HepG2 (cell line): ENCODE data around the gene PPP2R5B. TPM values are rescaled to one million over a fixed set of nuclear protein-coding genes. Genes with fewer than 3 reads are reported as not detected.

ENCODE experiments used
- ATAC-seq: fragments of 200-7000 bp; cut with Tn5 transposase; 3 replicates; pipeline ENCODE4 v1.9.1; 2020; ENCODE audit warnings: mild to moderate bottlenecking, moderate library complexity
- BruUV-seq: library from RNA; stranded (reverse); fragments of 400-500 nt; replicated peaks from 2 replicates; lab custom pipeline; 2021; lab: Mats Ljungman, UMichigan
- CTCF ChIA-PET: fragments of 300-600 bp; formaldehyde crosslinking; extraction: SDS; loops from one replicate; lab custom pipeline; 2021; ENCODE audit warnings: low total read pairs, inconsistent platforms, low intra/inter-chr PET ratio; lab: Yijun Ruan, JAX
- POLR2A ChIA-PET: fragments of 350-600 bp; sonication (Branson Sonifier 250); formaldehyde crosslinking; loops from one replicate; lab custom pipeline; 2020; ENCODE audit warnings: antibody characterized with exemption, inconsistent platforms; lab: Yijun Ruan, JAX
- DNase-seq: peaks from one replicate; pipeline ENCODE4 v3.0.0-alpha.2; 2015; ENCODE audit warnings: low spot score
- FAIRE-seq: peaks from 3 replicates; lab custom pipeline; 2011; peaks lifted over from hg19 to GRCh38; lab: Jason Lieb, UNC
- H2AFZ ChIP-seq: one replicate; pipeline ENCODE4 v1.6.1; 2011; ENCODE audit warnings: low read length, inconsistent platforms
- H3K27ac ChIP-seq: fragments of 300-600 bp; 3 replicates; pipeline ENCODE4 v1.8.0; 2011; ENCODE audit warnings: mixed run types, mild to moderate bottlenecking, mixed read lengths, low read length, inconsistent platforms; ENCODE audit not compliant: insufficient read depth; ENCODE audit errors: extremely low read length
- H3K27me3 ChIP-seq, 2 experiments: fragments of 200-600 bp in 1 of 2; 2 replicates in 1 of 2; 3 replicates in 1 of 2; pipeline versions ENCODE4 v1.6.0 to v1.8.0; 2011; ENCODE audit warnings: low read length in 2 of 2, mild to moderate bottlenecking in 2 of 2, moderate library complexity in 2 of 2, inconsistent platforms in 1 of 2; ENCODE audit not compliant: insufficient read depth in 2 of 2, control insufficient read depth in 1 of 2
- H3K36me3 ChIP-seq, 2 experiments: fragments of 200-600 bp in 1 of 2; replicated peaks in 1 of 2; 2 replicates in 1 of 2; 3 replicates in 1 of 2; pipeline versions ENCODE4 v1.5.1 to v1.8.0; 2011; ENCODE audit warnings: low read length in 2 of 2, inconsistent platforms in 1 of 2; ENCODE audit not compliant: insufficient read depth in 2 of 2, control insufficient read depth in 1 of 2
- H3K4me1 ChIP-seq: 2 replicates; pipeline ENCODE4 v1.5.1; 2012; ENCODE audit warnings: low read length, inconsistent platforms; ENCODE audit not compliant: insufficient read depth
- H3K4me2 ChIP-seq: 2 replicates; pipeline ENCODE4 v1.6.0; 2011; ENCODE audit warnings: low read depth, low read length, inconsistent platforms
- H3K4me3 ChIP-seq, 3 experiments: fragments of 200-600 bp in 1 of 3; sonication (generic), shearing (Covaris generic) in 1 of 3; replicated peaks in 1 of 3; 2 replicates each; pipeline ENCODE4 v1.5.1; 2011 to 2016; ENCODE audit warnings: low read length in 3 of 3, inconsistent platforms in 2 of 3, low read depth in 2 of 3, mild to moderate bottlenecking in 2 of 3, control low read depth in 1 of 3, mixed read lengths in 1 of 3; ENCODE audit not compliant: insufficient read depth in 1 of 3
- H3K79me2 ChIP-seq: one replicate; pipeline ENCODE4 v1.6.1; 2011; ENCODE audit warnings: low read length, inconsistent platforms; ENCODE audit not compliant: insufficient read depth
- H3K9ac ChIP-seq: 2 replicates; pipeline ENCODE4 v1.6.0; 2011; ENCODE audit warnings: mild to moderate bottlenecking, low read depth, low read length, inconsistent platforms; ENCODE audit not compliant: insufficient read depth
- H3K9me3 ChIP-seq: 2 replicates; pipeline ENCODE4 v1.5.1; 2012; ENCODE audit warnings: mild to moderate bottlenecking, low read length
- H4K20me1 ChIP-seq: 2 replicates; pipeline ENCODE4 v1.6.0; 2011; ENCODE audit warnings: inconsistent platforms, mild to moderate bottlenecking, low read length, moderate library complexity; ENCODE audit not compliant: insufficient read depth
- BCLAF1 ChIP-seq: fragments of 450-650 bp; IDR thresholded peaks from 2 replicates; pipeline ENCODE4 v1.6.1; 2017; ENCODE audit warnings: mild to moderate bottlenecking
- ELF3 ChIP-seq: IDR thresholded peaks from 2 replicates; pipeline ENCODE4 v1.6.1; 2016; ENCODE audit warnings: missing genetic modification reagents, missing compliant biosample characterization
- HNF1B ChIP-seq: sonication (generic); formaldehyde crosslinking; IDR thresholded peaks from 2 replicates; pipeline ENCODE4 v1.5.1; 2020; ENCODE audit warnings: mild to moderate bottlenecking, moderate library complexity, missing genetic modification reagents
- KAT8 ChIP-seq: IDR thresholded peaks from 2 replicates; pipeline ENCODE4 v1.6.1; 2016; ENCODE audit warnings: missing genetic modification reagents, missing compliant biosample characterization
- MAF1 ChIP-seq: sonication (generic); formaldehyde crosslinking; IDR thresholded peaks from 2 replicates; pipeline ENCODE4 v1.5.0; 2020; ENCODE audit warnings: missing genetic modification reagents, borderline replicate concordance
- NFIC ChIP-seq: IDR thresholded peaks from 2 replicates; pipeline ENCODE4 v1.6.1; 2012; ENCODE audit warnings: mild to moderate bottlenecking, low read length, inconsistent platforms
- NR2F6 ChIP-seq, 2 experiments: IDR thresholded peaks; 2 replicates each; pipeline ENCODE4 v1.6.1; 2016; ENCODE audit warnings: antibody characterized with exemption in 1 of 2, mild to moderate bottlenecking in 1 of 2
- POGK ChIP-seq: sonication (generic); formaldehyde crosslinking; conservative IDR thresholded peaks from 2 replicates; pipeline ENCODE4 v1.8.0; 2022; ENCODE audit warnings: mild to moderate bottlenecking, moderate library complexity, missing genetic modification reagents
- SOX5 ChIP-seq: IDR thresholded peaks from 2 replicates; pipeline ENCODE4 v1.6.1; 2016; ENCODE audit warnings: borderline replicate concordance
- SP140L ChIP-seq: sonication (generic); formaldehyde crosslinking; IDR thresholded peaks from 2 replicates; pipeline ENCODE4 v1.4.0; 2020; ENCODE audit warnings: missing genetic modification reagents, borderline replicate concordance
- SP4 ChIP-seq: sonication (generic); formaldehyde crosslinking; IDR thresholded peaks from 2 replicates; pipeline ENCODE4 v1.8.1; 2023; ENCODE audit warnings: mild to moderate bottlenecking, missing genetic modification reagents
- SPEN ChIP-seq: sonication (generic); formaldehyde crosslinking; IDR thresholded peaks from 2 replicates; pipeline ENCODE4 v1.5.1; 2020; ENCODE audit warnings: low read depth, mild to moderate bottlenecking, missing genetic modification reagents
- TCF7 ChIP-seq: sonication (generic); IDR thresholded peaks from 2 replicates; pipeline ENCODE4 v1.6.1; 2016; ENCODE audit warnings: antibody characterized with exemption, low read depth
- YY1 ChIP-seq: IDR thresholded peaks from 2 replicates; pipeline ENCODE4 v1.6.1; 2011; ENCODE audit warnings: low read length, low read depth, moderate library complexity, mild to moderate bottlenecking; ENCODE audit not compliant: insufficient read depth, insufficient replicate concordance
- ZKSCAN8 ChIP-seq: IDR thresholded peaks from 2 replicates; pipeline ENCODE4 v1.6.1; 2016; ENCODE audit warnings: borderline replicate concordance, missing genetic modification reagents, missing compliant biosample characterization
- ZNF101 ChIP-seq: sonication (generic); formaldehyde crosslinking; IDR thresholded peaks from 2 replicates; pipeline ENCODE4 v1.4.0; 2020; ENCODE audit warnings: mild to moderate bottlenecking, low read depth, missing genetic modification reagents, borderline replicate concordance
- ZNF878 ChIP-seq: sonication (generic); formaldehyde crosslinking; IDR thresholded peaks from 2 replicates; pipeline ENCODE4 v1.8.1; 2023; ENCODE audit warnings: mild to moderate bottlenecking, missing genetic modification reagents, moderate library complexity
- ZNF883 ChIP-seq: sonication (generic); formaldehyde crosslinking; IDR thresholded peaks from 2 replicates; pipeline ENCODE4 v1.5.1; 2020; ENCODE audit warnings: mild to moderate bottlenecking, missing genetic modification reagents; ENCODE audit errors: not compliant biosample characterization
- WGBS: methylation state at CpG from one replicate; pipeline ENCODE4 v1.1.6; 2017; ENCODE audit warnings: low lambda C conversion rate; 5-methylcytosine and 5-hydroxymethylcytosine counted together
- in situ Hi-C: cut with HindIII; loops from 2 replicates; pipeline ENCODE4 v1.10.0; 2017; ENCODE audit warnings: low pct_unique_long_range_greater_than_20kb; ENCODE audit not compliant: extremely low pct_ligation_motif_present
- intact Hi-C: fragments of 100-400 bp; cut with micrococcal nuclease; formaldehyde crosslinking; loops from one replicate; pipeline ENCODE4 v1.10.0; 2022; ENCODE audit not compliant: unreplicated experiment
- polyA plus RNA-seq, 8 experiments: library from polyadenylated mRNA; depleted of rRNA in 3 of 8; stranded (reverse) in 7 of 8; unstranded in 1 of 8; fragments of >200 nt; fragmentation: Illumina TruSeq in 4 of 8; extraction: Trizol in 4 of 8; gene quantifications; 2 replicates each; pipeline versions ENCODE4 v1.2.1 to v1.2.3, GENCODE V29; 2011 to 2016; ENCODE audit warnings: low read depth in 4 of 8, missing spikeins in 1 of 8, mixed read lengths in 1 of 8; ENCODE audit not compliant: insufficient read depth in 1 of 8
- total RNA-seq, 5 experiments: library from RNA; depleted of rRNA; stranded (reverse); fragments of >200 nt; fragmentation: Illumina TruSeq; extraction: Trizol; gene quantifications; 2 replicates each; pipeline ENCODE4 v1.2.3, GENCODE V29; 2016; ENCODE audit warnings: low read depth in 1 of 5

PPP2R5B gene
- total and polyA plus RNA-seq, 2 of the 13 experiments (the other 11 are each of a cell fraction or from before 2014, with no cell fraction given): 2.3 to 8.3 TPM

- H3K4me3 ChIP-seq: peak overlapping the region; percentile 80 to 96 (median 95)
- DNase-seq: no peak
- no TSS peak for BruUV-seq
- H3K4me1 ChIP-seq: peaks cover 72% of the 10 kb centered on the region
- H4K20me1 ChIP-seq: peaks cover 10% of the 10 kb centered on the region; the same call in 1 of the 2 replicates
- H3K79me2 ChIP-seq: peaks cover 27% of the 10 kb centered on the region
- intact Hi-C loops (no loop called here), in situ Hi-C loops (loop anchor here (5.0 kb wide), 2 partner anchors 44 to 104 kb away; no protein-coding TSS in a partner anchor)
- 31% methylated on average over 13 of the region's 25 CpGs for WGBS
- peak overlapping the region; percentile 94 for H3K4me2 ChIP-seq
- ChIA-PET CTCF (no interaction called here), POLR2A (interaction anchor here (1.0 to 11.5 kb wide), 10 partner anchors 15 to 123 kb away, joined by 4 to 132 read pairs (median 8); partner anchors contain the start of genes ARL2, BATF2, CDC42BPG and EHD1)
- peaks cover 0 to 1% of the 10 kb centered on the region in 2 experiments; a peak in 1 of 5 replicates for H3K36me3 ChIP-seq
- no peaks in the 10 kb centered on the region for H3K9me3 ChIP-seq
- no peak for ATAC-seq
- H2AFZ ChIP-seq: no peak overlapping the region
- no peak for FAIRE-seq
- H3K9ac ChIP-seq: peak overlapping the region; percentile 96
- H3K27me3 ChIP-seq: no peaks in the 10 kb centered on the region; a peak in 1 of 5 replicates
- peak overlapping the region; percentile 88 for H3K27ac ChIP-seq
- no peak for TF ChIP-seq TCF7
- no peak for TF ChIP-seq SOX5 (CRISPR knock-in tag)
- no peak; the same call in 1 of the 2 replicates for TF ChIP-seq NR2F6 (IDR thresholded peaks at IDR 0.05)
- peak; percentile 17; the same call in 1 of the 2 replicates for TF ChIP-seq NR2F6 (CRISPR knock-in tag; IDR thresholded peaks at IDR 0.05)
- no peak for TF ChIP-seq POGK (CRISPR knock-in tag)
- no peak for TF ChIP-seq SP140L (CRISPR knock-in tag)
- no peak for TF ChIP-seq ZNF883 (CRISPR knock-in tag)
- no peak for TF ChIP-seq NFIC
- no peak for TF ChIP-seq ZNF101
- TF ChIP-seq ZNF878: no peak
- no peak for TF ChIP-seq YY1
- no peak for TF ChIP-seq MAF1 (CRISPR knock-in tag)
- no peak for TF ChIP-seq KAT8 (CRISPR knock-in tag)
- no peak for TF ChIP-seq SP4
- no peak for TF ChIP-seq SPEN (CRISPR knock-in tag)
- no peak for TF ChIP-seq ZKSCAN8 (CRISPR knock-in tag)
- TF ChIP-seq BCLAF1: no peak
- peak; percentile 69 for TF ChIP-seq HNF1B (CRISPR knock-in tag)
- TF ChIP-seq ELF3: 0 out of 2 replicates have a peak, but pooled peaks have one; percentile 41
These were observed 33.2 kb upstream of the PPP2R5B start for GRCh38 chr11:64891215-64891848.
